GM23338 (cell line): ENCODE measurements around the gene RHBDD2. TPM values are rescaled to one million over a fixed set of nuclear protein-coding genes. Genes with fewer than 3 reads are reported as not detected.

ENCODE experiments used
- ATAC-seq: fragments of 200-7000 bp; cut with Tn5 transposase; 3 replicates; pipeline ENCODE4 v1.9.1; 2020
- DNase-seq: peaks from one replicate; pipeline ENCODE4 v3.0.0-alpha.2; 2015; ENCODE audit warnings: low spot score
- H2AFZ ChIP-seq: fragments of 200-600 bp; sonication (generic); 2 replicates; pipeline ENCODE4 v1.8.0; 2016; ENCODE audit warnings: antibody characterized with exemption, mild to moderate bottlenecking, moderate library complexity
- H3F3A ChIP-seq: fragments of 200-600 bp; sonication (generic); replicated peaks from 2 replicates; pipeline ENCODE4 v1.8.0; 2017; ENCODE audit warnings: antibody characterized with exemption, mixed run types, low read depth
- H3K27ac ChIP-seq: fragments of 200-600 bp; sonication (generic); 2 replicates; pipeline ENCODE4 v1.6.1; 2016; ENCODE audit warnings: low read depth
- H3K27me3 ChIP-seq: fragments of 200-600 bp; sonication (generic); 2 replicates; pipeline ENCODE4 v1.8.0; 2016; ENCODE audit warnings: mild to moderate bottlenecking, mixed run types, moderate library complexity; ENCODE audit not compliant: insufficient read depth
- H3K36me3 ChIP-seq: fragments of 200-600 bp; sonication (generic); 2 replicates; pipeline ENCODE4 v1.8.0; 2016; ENCODE audit warnings: mild to moderate bottlenecking; ENCODE audit not compliant: insufficient read depth
- H3K4me1 ChIP-seq: fragments of 200-600 bp; sonication (generic); 2 replicates; pipeline ENCODE4 v1.8.0; 2016; ENCODE audit warnings: mild to moderate bottlenecking, moderate library complexity; ENCODE audit not compliant: insufficient read depth
- H3K4me2 ChIP-seq: fragments of 200-600 bp; sonication (generic); 2 replicates; pipeline ENCODE4 v1.7.1; 2017; ENCODE audit warnings: mixed run types
- H3K4me3 ChIP-seq: fragments of 200-600 bp; sonication (generic); 2 replicates; pipeline ENCODE4 v1.6.1; 2016; ENCODE audit warnings: mixed run types
- H3K79me2 ChIP-seq: fragments of 200-600 bp; sonication (generic); replicated peaks from 2 replicates; pipeline ENCODE4 v1.8.0; 2017; ENCODE audit warnings: mild to moderate bottlenecking; ENCODE audit not compliant: insufficient read depth
- H3K9me2 ChIP-seq: fragments of 200-600 bp; sonication (generic); 2 replicates; pipeline ENCODE4 v1.8.0; 2017; ENCODE audit not compliant: insufficient read depth
- H4K20me1 ChIP-seq: fragments of 200-600 bp; sonication (generic); replicated peaks from 2 replicates; pipeline ENCODE4 v1.8.0; 2017; ENCODE audit warnings: mild to moderate bottlenecking; ENCODE audit not compliant: insufficient read depth
- H3K27ac Mint-ChIP-seq: 2 replicates; pipeline ENCODE4 v1.8.0; 2020; ENCODE audit warnings: inconsistent platforms, mild to moderate bottlenecking, moderate library complexity, mixed read lengths
- H3K27me3 Mint-ChIP-seq: 3 replicates; pipeline ENCODE4 v1.8.0; 2022; ENCODE audit warnings: low read depth, mild to moderate bottlenecking, moderate library complexity, mixed read lengths, inconsistent platforms; ENCODE audit not compliant: insufficient read depth, poor library complexity
- H3K36me3 Mint-ChIP-seq: 3 replicates; pipeline ENCODE4 v1.8.0; 2021; ENCODE audit warnings: low read depth, mild to moderate bottlenecking, inconsistent platforms, moderate library complexity, mixed read lengths
- H3K4me1 Mint-ChIP-seq: 3 replicates; pipeline ENCODE4 v1.8.0; 2020; ENCODE audit warnings: mild to moderate bottlenecking, inconsistent platforms, mixed read lengths
- H3K4me3 Mint-ChIP-seq: 3 replicates; pipeline ENCODE4 v1.8.0; 2021; ENCODE audit warnings: moderate library complexity, mild to moderate bottlenecking, inconsistent platforms, mixed read lengths
- H3K9me3 Mint-ChIP-seq: 3 replicates; pipeline ENCODE4 v1.8.0; 2020; ENCODE audit warnings: moderate library complexity, mild to moderate bottlenecking, inconsistent platforms, mixed read lengths
- CREB1 ChIP-seq: fragments of 250-450 bp; sonication (Bioruptor Pico); IDR thresholded peaks from 2 replicates; pipeline ENCODE4 v1.5.0; 2020; ENCODE audit warnings: low read depth, mild to moderate bottlenecking, moderate library complexity
- EZH2 ChIP-seq: fragments of 200-600 bp; sonication (generic); IDR thresholded peaks from one replicate; pipeline ENCODE4 v1.8.0; 2017; ENCODE audit warnings: antibody characterized with exemption, mild to moderate bottlenecking, low read depth; ENCODE audit not compliant: unreplicated experiment
- JUNB ChIP-seq: IDR thresholded peaks from one replicate; pipeline ENCODE4 v1.6.1; 2016; ENCODE audit warnings: antibody characterized with exemption; ENCODE audit not compliant: unreplicated experiment
- STAT1 ChIP-seq: IDR thresholded peaks from one replicate; pipeline ENCODE4 v1.6.1; 2016; ENCODE audit warnings: antibody characterized with exemption; ENCODE audit not compliant: unreplicated experiment
- ZNF114 ChIP-seq: fragments of 250-450 bp; sonication (Bioruptor Pico); IDR thresholded peaks from 2 replicates; pipeline ENCODE4 v1.5.0; 2020; ENCODE audit warnings: mild to moderate bottlenecking, moderate library complexity
- ZNF331 ChIP-seq: fragments of 250-450 bp; sonication (Bioruptor Pico); IDR thresholded peaks from 2 replicates; pipeline ENCODE4 v1.5.0; 2020; ENCODE audit warnings: low read depth, mild to moderate bottlenecking, moderate library complexity
- polyA plus RNA-seq: library from polyadenylated mRNA; unstranded; fragments of >200 nt; fragmentation: Nextera tagmentation; extraction: Ambion mirVana; gene quantifications from 2 replicates; pipeline ENCODE4 v1.2.1, GENCODE V29; 2016
- total RNA-seq: library from RNA; depleted of rRNA; stranded (reverse); fragments of >200 nt; shearing (Covaris generic); gene quantifications from 2 replicates; pipeline ENCODE4 v1.2.3, GENCODE V29; 2014
- TF ChIP-seq, protein P1 (sequence below): IDR thresholded peaks from one replicate; pipeline ENCODE4 v1.6.1; 2018; ENCODE audit warnings: antibody characterized with exemption; ENCODE audit not compliant: unreplicated experiment
- TF ChIP-seq, protein P2 (sequence below): fragments of 250-450 bp; sonication (Bioruptor Pico); IDR thresholded peaks from 2 replicates; pipeline ENCODE4 v1.5.0; 2020; ENCODE audit warnings: mild to moderate bottlenecking, moderate library complexity

The RHBDD2 gene
- total and polyA plus RNA-seq, 2 experiments from 2014 or later, result 23.1 to 25.7 TPM

DNA sequence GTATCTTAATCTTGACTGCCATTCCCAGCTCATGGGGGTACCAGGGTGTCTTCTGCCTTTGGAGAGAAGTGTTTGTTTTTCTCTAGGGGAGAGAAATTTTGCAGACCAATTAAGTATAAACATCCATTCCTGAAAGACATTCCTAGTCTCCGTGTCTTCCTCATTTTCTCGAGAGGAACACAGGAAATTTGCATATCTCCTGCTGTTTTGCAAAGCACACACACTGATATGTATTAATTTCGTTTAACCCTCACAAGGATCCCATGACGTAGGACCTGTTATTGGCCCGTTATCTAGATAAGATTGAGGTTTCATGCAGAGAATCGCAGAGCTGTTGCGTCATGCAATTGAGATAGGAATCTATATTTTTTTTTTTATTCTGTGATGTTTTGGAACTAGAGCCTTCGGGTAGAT, 944 bp downstream of the RHBDD2 start:
- no peak for ATAC-seq
- Mint-ChIP-seq H3K9me3 (no peaks in the 10 kb centered on the region), H3K4me1 (peaks cover 30% of the 10 kb centered on the region), H3K36me3 (peaks cover 48% of the 10 kb centered on the region), H3K4me3 (peak overlapping the region; percentile 94), H3K27ac (0 out of 2 replicates have a peak overlapping the region, but pooled peaks have one; percentile 2), H3K27me3 (peaks cover 9% of the 10 kb centered on the region)
- H3K27me3 ChIP-seq, result no peaks in the 10 kb centered on the region
- H3K4me3 ChIP-seq, result peak overlapping the region; percentile 97
- peaks cover 26% of the 10 kb centered on the region for H3K79me2 ChIP-seq
- DNase-seq, result peak; percentile 47
- H3K4me2 ChIP-seq, result peak overlapping the region; percentile 95
- H3K27ac ChIP-seq, result peak overlapping the region; percentile 73; the same call in 1 of the 2 replicates
- TF ChIP-seq CREB1 (0 out of 2 replicates have a peak, but pooled peaks have one; percentile 28), JUNB (no peak), ZNF114 (no peak), ZNF331 (CRISPR knock-in tag) (no peak)
- TF ChIP-seq, protein P1, sequence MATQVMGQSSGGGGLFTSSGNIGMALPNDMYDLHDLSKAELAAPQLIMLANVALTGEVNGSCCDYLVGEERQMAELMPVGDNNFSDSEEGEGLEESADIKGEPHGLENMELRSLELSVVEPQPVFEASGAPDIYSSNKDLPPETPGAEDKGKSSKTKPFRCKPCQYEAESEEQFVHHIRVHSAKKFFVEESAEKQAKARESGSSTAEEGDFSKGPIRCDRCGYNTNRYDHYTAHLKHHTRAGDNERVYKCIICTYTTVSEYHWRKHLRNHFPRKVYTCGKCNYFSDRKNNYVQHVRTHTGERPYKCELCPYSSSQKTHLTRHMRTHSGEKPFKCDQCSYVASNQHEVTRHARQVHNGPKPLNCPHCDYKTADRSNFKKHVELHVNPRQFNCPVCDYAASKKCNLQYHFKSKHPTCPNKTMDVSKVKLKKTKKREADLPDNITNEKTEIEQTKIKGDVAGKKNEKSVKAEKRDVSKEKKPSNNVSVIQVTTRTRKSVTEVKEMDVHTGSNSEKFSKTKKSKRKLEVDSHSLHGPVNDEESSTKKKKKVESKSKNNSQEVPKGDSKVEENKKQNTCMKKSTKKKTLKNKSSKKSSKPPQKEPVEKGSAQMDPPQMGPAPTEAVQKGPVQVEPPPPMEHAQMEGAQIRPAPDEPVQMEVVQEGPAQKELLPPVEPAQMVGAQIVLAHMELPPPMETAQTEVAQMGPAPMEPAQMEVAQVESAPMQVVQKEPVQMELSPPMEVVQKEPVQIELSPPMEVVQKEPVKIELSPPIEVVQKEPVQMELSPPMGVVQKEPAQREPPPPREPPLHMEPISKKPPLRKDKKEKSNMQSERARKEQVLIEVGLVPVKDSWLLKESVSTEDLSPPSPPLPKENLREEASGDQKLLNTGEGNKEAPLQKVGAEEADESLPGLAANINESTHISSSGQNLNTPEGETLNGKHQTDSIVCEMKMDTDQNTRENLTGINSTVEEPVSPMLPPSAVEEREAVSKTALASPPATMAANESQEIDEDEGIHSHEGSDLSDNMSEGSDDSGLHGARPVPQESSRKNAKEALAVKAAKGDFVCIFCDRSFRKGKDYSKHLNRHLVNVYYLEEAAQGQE, result no peak
- H4K20me1 ChIP-seq, result peaks cover 14% of the 10 kb centered on the region
- no peak overlapping the region for H2AFZ ChIP-seq
- peaks cover 24% of the 10 kb centered on the region for H3K36me3 ChIP-seq
- peaks cover 16% of the 10 kb centered on the region for H3K4me1 ChIP-seq
- peaks cover 7% of the 10 kb centered on the region; the same call in 1 of the 2 replicates for H3F3A ChIP-seq
- no peaks in the 10 kb centered on the region for H3K9me2 ChIP-seq

DNA sequence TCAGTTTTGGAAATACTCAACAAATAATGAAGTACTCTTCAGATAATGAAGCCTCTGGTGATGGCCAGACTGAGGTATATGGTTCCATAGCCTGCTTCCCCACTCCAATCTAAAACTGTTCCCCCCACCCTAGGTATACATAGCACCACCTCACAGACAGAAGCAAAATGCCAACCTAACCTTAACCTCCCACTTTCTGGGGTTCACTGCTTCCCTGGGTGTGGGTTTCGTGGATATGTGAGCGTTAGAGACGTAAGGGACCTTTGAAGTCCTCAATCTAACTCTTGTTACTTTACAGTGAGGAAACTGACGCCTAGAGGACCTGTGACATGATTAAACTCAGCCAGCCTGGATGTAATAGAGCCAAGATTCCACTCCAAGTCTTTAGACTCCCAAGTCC, 1.4 kb downstream of the RHBDD2 start:
- Histone ChIP-seq H3K4me3 (peak overlapping the region; percentile 97), H3K27me3 (no peaks in the 10 kb centered on the region), H3K27ac (no peak overlapping the region), H3K9me2 (no peaks in the 10 kb centered on the region), H4K20me1 (peaks cover 14% of the 10 kb centered on the region), H2AFZ (no peak overlapping the region), H3K4me1 (peaks cover 16% of the 10 kb centered on the region), H3K36me3 (peaks cover 25% of the 10 kb centered on the region), H3F3A (peaks cover 7% of the 10 kb centered on the region; the same call in 1 of the 2 replicates), H3K4me2 (peak overlapping the region; percentile 95), H3K79me2 (peaks cover 26% of the 10 kb centered on the region)
- Mint-ChIP-seq H3K4me3 (peak overlapping the region; percentile 94), H3K4me1 (peaks cover 30% of the 10 kb centered on the region), H3K27me3 (peaks cover 9% of the 10 kb centered on the region), H3K36me3 (peaks cover 50% of the 10 kb centered on the region), H3K27ac (no peak overlapping the region), H3K9me3 (no peaks in the 10 kb centered on the region)
- no peak for DNase-seq
- ATAC-seq, result no peak
- TF ChIP-seq STAT1 (no peak), EZH2 (no peak)
- TF ChIP-seq, protein P1, result no peak
- TF ChIP-seq, protein P2, sequence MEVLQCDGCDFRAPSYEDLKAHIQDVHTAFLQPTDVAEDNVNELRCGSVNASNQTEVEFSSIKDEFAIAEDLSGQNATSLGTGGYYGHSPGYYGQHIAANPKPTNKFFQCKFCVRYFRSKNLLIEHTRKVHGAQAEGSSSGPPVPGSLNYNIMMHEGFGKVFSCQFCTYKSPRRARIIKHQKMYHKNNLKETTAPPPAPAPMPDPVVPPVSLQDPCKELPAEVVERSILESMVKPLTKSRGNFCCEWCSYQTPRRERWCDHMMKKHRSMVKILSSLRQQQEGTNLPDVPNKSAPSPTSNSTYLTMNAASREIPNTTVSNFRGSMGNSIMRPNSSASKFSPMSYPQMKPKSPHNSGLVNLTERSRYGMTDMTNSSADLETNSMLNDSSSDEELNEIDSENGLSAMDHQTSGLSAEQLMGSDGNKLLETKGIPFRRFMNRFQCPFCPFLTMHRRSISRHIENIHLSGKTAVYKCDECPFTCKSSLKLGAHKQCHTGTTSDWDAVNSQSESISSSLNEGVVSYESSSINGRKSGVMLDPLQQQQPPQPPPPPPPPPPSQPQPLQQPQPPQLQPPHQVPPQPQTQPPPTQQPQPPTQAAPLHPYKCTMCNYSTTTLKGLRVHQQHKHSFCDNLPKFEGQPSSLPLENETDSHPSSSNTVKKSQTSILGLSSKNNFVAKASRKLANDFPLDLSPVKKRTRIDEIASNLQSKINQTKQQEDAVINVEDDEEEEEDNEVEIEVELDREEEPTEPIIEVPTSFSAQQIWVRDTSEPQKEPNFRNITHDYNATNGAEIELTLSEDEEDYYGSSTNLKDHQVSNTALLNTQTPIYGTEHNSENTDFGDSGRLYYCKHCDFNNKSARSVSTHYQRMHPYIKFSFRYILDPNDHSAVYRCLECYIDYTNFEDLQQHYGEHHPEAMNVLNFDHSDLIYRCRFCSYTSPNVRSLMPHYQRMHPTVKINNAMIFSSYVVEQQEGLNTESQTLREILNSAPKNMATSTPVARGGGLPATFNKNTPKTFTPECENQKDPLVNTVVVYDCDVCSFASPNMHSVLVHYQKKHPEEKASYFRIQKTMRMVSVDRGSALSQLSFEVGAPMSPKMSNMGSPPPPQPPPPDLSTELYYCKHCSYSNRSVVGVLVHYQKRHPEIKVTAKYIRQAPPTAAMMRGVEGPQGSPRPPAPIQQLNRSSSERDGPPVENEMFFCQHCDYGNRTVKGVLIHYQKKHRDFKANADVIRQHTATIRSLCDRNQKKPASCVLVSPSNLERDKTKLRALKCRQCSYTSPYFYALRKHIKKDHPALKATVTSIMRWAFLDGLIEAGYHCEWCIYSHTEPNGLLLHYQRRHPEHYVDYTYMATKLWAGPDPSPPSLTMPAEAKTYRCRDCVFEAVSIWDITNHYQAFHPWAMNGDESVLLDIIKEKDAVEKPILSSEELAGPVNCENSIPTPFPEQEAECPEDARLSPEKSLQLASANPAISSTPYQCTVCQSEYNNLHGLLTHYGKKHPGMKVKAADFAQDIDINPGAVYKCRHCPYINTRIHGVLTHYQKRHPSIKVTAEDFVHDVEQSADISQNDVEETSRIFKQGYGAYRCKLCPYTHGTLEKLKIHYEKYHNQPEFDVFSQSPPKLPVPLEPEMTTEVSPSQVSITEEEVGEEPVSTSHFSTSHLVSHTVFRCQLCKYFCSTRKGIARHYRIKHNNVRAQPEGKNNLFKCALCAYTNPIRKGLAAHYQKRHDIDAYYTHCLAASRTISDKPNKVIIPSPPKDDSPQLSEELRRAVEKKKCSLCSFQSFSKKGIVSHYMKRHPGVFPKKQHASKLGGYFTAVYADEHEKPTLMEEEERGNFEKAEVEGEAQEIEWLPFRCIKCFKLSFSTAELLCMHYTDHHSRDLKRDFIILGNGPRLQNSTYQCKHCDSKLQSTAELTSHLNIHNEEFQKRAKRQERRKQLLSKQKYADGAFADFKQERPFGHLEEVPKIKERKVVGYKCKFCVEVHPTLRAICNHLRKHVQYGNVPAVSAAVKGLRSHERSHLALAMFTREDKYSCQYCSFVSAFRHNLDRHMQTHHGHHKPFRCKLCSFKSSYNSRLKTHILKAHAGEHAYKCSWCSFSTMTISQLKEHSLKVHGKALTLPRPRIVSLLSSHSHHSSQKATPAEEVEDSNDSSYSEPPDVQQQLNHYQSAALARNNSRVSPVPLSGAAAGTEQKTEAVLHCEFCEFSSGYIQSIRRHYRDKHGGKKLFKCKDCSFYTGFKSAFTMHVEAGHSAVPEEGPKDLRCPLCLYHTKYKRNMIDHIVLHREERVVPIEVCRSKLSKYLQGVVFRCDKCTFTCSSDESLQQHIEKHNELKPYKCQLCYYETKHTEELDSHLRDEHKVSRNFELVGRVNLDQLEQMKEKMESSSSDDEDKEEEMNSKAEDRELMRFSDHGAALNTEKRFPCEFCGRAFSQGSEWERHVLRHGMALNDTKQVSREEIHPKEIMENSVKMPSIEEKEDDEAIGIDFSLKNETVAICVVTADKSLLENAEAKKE, result no peak
